HTR-8/SVneo (cell line): ENCODE results near the gene COL6A1.

Experiments
- DNase-seq: peaks from one replicate; pipeline ENCODE4 v3.0.0; 2011; ENCODE audit warnings: low spot score, mixed read lengths; ENCODE audit not compliant: insufficient read length
- FAIRE-seq: peaks from 2 replicates; lab custom pipeline; 2011; peaks lifted over from hg19 to GRCh38; lab: Jason Lieb, UNC

The COL6A1 gene, protein sequence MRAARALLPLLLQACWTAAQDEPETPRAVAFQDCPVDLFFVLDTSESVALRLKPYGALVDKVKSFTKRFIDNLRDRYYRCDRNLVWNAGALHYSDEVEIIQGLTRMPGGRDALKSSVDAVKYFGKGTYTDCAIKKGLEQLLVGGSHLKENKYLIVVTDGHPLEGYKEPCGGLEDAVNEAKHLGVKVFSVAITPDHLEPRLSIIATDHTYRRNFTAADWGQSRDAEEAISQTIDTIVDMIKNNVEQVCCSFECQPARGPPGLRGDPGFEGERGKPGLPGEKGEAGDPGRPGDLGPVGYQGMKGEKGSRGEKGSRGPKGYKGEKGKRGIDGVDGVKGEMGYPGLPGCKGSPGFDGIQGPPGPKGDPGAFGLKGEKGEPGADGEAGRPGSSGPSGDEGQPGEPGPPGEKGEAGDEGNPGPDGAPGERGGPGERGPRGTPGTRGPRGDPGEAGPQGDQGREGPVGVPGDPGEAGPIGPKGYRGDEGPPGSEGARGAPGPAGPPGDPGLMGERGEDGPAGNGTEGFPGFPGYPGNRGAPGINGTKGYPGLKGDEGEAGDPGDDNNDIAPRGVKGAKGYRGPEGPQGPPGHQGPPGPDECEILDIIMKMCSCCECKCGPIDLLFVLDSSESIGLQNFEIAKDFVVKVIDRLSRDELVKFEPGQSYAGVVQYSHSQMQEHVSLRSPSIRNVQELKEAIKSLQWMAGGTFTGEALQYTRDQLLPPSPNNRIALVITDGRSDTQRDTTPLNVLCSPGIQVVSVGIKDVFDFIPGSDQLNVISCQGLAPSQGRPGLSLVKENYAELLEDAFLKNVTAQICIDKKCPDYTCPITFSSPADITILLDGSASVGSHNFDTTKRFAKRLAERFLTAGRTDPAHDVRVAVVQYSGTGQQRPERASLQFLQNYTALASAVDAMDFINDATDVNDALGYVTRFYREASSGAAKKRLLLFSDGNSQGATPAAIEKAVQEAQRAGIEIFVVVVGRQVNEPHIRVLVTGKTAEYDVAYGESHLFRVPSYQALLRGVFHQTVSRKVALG

DNA sequence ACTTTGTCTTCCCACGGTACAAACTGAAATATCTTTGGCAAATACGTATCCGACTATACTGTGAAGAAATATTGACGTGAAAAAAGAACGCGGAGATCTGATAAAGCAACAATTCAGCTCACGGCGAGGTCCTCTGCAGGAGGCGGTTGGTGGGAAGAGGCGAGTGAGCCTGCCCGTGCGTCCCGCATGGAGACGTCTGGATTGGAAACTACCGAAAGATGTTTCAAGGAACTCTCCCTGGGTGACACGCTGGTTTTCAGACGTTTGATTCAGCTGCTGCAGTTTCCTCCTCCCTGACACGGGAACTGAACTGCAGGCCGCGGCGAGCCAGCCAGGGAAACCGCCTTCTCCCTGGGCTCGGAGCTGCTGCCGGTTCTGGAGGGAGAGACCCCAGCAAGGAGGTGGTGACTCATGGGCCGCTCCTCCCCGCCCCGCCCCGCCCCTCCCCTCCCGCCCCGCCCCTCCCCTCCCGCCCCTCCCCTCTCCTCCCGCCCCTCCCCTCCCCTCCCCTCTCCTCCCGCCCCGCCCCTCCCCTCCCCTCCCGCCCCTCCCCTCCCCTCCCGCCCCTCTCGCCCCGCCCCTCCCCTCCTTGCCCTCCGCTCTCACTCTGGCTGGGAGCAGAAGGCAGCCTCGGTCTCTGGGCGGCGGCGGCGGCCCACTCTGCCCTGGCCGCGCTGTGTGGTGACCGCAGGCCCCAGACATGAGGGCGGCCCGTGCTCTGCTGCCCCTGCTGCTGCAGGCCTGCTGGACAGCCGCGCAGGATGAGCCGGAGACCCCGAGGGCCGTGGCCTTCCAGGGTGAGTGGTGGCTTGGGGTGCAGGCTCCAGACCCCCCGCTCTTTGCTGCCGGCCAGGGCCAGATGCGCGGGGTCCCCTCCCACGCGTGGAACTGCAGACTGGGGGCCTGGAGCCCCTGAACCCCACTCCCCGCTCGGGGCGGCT lies at the start of gene COL6A1:
Gene COL6A1 (plus strand): TSS at position 620 of the 941 bp plus-strand sequence. CDS start 81 bp downstream, at position 701.
- FAIRE-seq: peak; percentile 20
- DNase-seq: peak; percentile 93

DNA sequence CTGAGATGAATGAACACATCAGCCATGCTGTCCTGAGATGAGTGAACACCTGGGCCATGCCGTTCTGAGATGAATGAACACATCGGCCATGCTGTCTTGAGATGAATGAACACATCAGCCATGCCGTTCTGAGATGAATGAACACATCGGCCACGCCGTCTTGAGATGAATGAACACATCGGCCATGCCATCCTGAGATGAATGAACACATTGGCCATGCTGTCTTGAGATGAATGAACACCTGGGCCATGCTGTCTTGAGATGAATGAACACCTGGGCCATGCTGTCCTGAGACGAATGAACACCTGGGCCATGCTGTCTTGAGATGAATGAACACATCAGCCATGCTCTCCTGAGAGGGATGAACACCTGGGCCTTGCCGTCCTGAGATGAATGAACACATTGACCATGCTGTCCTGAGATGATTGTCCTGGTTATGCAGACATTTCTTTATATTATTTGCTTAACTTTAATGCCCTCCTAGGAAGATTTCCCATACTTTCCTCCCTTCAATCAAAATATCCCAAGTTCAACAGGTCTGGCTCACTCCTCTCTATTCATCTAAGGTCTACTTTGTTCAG lies 48.6 kb upstream of the COL6A1 start:
- FAIRE-seq (no peak), DNase-seq (no peak)

DNA sequence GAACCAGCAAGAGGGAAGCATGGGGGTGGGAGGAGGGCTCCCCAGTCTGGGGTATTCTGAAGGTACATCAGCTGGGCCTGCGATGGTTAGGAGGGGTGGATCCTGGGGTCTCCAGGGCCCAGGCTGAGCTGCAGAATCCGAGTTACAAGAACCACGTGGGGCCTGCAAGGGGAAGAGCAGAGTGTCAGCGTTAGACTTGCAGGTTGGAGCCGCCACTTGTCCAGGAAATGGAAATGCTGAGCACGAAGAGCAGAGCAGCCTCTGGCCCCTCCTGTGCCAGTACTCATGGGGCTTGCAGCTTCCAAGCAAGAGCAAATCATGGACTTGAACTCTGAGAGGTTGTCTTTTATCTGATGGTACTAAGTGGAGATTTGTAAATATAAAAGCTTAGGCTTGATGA lies 47.5 kb upstream of the COL6A1 start:
- DNase-seq (no peak), FAIRE-seq (no peak)

DNA sequence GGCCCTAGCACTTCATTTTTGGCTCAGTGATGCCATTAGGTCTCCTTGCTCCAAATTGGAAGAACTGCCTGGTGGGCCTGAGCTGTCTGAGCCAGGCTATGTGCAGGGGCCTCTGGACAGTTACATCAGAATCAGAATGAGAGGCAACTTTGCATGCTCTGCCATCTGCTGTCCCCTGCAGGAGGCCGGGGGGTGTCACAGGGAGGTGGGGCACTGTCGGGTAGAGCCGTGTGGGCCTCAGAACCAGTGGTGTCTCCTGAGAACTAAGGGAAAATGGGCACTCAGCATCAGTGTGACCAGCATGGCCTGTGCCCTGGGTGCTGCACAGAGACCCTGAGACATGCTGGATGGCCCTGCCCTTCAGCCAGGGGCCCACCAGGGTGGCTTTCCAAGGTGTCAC lies 47.0 kb upstream of the COL6A1 start:
- no peak for FAIRE-seq
- DNase-seq: no peak

DNA sequence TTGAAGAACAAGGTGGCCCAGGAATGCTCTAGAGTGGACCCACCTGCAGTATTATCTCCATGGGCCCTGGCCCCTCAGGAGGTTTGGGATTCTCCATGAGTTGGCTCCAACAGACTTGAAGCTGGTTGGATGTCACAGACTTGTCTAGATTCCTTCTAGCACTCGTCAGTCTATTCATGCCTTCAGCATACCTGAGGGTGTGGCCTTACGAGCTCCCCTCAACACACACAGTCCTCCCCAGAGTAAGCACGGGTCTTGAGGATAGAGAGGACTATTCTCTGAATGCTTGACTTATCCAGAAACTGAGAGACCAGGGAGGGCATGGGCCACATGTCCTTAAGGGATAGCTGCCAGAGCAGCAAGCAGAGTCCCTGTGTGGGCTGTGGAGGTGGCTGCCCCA lies 45.9 kb upstream of the COL6A1 start:
- FAIRE-seq (peak; percentile 26), DNase-seq (no peak)

DNA sequence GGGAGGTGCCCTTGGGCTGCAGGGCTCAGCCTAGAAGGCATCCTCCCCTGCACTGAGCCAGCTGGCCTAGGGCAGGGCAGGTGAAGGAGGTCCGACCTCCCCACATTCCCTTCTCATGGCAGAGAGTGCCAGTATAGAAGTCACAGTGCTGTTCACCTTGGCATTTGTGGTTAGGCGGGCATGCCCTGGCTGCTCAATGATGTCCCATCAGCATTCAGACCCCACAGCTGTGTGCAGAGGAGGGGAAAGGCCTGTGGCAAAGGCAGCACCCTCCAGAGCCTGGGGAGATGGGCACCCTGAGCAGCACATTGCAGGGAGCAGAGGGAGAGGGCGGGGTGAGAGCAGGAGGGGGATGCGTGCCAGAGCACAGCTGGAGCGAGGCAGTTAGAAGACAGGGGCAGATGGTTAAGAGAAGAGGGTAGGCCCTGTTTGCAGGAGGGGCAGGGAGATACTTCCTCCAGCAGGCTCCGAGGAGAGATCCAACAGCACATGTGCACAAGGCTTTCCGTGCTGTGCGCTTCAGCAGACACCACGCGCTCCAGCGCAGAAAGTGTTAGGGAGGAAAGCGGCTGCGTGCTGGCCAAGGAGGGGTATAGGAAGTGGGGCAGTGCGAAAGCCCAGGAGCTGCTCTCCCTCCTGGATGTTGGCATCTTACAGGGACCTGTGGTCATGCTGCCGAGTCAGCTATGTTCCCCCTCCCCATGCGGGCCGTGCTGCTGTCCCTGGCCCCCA lies 43.7 kb upstream of the COL6A1 start:
- DNase-seq (no peak), FAIRE-seq (no peak)

DNA sequence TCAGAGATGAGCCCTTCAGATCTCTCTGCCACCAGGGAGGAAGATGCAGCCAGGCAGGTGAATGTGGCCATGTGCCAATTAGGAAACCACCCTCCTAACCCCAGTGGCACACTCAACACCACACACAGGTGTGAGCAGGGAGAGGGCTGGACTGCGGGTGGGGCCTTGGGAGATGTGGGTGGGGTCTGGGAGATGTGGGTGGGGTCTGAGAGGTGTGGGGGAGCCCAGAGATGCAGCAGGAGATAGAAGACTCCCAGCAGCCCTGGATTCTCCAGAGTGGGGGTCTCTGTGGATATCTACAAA lies 43.2 kb upstream of the COL6A1 start:
- no peak for FAIRE-seq
- DNase-seq: no peak

DNA sequence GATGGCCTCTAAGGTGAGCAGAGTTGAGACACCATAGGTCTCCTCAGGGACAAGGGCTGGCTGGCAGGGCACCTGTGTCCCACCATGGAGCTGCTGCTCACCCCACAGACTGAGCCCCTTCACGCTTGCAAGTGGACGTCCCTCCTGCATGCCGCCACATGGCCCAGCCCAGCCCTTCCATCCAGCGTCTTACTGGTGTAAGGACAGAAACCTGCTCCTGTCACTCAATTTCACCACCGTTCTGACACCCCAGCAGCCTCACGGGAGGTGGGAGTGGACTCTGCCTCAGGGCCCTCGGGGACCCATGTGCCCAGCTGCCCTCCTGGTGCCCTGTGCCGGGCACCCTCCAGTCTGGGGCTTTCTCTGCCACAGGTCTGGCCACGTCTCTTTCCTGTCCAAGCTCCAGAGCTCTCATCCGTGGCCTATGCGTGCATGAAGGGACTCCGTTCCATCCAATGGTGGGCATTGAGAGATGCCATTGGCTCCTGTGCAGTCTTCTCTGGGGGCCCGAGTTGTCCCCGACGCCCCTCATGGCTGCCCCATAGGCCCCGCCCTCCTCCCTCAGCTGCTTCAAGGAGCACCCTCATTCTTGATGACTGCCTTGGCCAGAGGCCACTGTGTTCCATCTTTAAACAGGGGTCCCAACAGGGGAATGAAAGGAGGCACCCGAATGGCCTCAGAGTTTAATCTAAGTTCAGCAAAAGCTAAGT lies 42.6 kb upstream of the COL6A1 start:
- no peak for DNase-seq
- FAIRE-seq: no peak

DNA sequence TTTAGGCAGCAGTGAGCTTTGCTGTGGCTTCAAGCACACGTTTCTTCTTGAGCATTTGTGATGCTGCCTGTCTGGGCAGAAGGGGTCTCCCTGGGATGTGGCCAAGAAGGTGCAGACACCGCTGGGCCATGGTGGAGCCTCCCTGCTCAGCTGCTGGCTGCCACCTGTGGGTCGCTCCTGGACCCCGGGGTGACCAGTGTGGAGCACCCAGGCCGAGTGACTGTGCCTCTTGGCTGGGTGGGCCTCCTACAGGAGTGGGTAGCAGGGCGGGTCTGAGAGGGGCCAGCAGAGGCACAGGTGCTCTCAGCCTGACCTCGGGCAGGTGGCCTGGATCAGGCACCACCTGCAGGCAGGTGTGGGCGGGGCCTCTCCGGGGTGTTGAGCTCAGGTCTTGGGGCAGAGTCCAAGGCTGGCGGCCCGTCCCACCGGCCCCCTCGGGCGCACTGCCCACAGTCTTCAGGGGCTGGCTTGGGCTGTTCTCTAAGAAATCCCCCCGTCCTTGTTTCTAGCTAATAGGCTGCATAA lies 42.0 kb upstream of the COL6A1 start:
- FAIRE-seq: no peak

DNA sequence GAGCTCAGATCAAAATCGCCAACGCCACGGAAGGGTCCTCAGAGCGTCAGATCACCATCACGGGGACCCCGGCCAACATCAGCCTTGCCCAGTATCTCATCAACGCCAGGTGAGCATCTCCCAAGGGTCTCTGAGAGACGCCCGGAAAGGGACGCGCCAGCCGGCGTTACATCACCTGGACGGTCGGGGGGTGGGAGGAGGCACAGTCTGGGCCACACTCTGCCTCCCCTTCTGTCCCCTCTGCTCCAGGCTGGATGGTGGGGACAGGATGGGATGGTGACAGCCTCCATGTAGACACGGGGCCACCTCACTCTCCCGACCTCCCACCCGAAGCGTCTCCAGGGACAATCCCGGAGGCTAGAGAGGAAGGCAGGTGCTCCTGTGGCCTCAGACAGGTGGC lies 41.5 kb upstream of the COL6A1 start:
- FAIRE-seq (no peak), DNase-seq (no peak)

More for the DNA sequence above, 42.0 kb upstream of the COL6A1 start:
- no peak for DNase-seq

DNA sequence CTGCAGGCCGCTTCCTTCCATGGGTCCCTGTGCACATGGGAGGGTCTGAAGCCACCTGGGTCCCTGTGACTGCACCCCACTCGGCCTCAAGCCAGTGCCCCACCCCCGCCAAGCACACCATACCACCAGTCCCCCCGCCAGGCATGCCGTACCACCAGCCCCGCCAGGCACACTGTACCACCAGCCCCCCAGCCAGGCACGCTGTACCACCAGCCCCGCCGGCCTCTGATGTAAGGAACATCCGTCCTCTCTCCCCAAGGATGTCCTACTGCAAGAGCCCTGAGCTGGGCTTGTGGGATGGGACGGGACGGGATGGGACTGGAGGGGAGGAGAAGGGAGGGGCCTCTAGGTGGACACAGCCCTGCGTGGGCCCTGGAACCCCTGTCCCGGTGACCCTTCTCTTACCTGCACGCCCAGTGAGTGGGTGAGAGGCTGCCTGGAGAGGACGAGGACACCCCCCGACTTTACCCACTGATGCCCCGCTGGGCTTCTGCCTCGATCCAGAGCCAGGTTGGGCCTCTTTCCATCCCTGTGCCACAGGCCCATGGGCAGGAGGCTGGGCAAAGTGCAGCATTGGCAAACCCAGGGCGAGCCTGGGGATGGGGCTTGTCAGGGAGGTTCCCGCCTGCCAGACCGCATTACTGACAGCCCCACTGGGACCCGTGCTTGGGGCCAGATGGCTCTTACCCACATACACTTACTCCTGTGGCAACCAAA lies 40.8 kb upstream of the COL6A1 start:
- FAIRE-seq (no peak), DNase-seq (no peak)

DNA sequence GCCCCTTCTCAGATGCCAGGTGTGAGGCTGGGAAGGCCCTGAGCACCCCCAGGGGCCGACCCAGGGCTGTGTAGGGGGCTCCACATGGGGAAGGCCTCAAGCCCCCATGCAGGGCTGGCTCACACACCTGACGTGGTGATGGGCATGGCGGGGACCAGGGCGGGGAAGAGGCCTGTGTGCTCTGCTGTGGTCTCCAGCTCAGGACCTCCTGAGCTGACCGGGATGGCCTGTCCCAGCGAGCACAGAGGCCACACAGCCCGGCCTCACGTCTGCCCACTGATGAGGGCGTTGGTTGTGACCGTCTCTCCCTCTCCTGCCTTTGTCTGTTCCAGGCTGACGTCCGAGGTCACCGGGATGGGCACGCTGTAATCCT lies 40.2 kb upstream of the COL6A1 start:
- DNase-seq (no peak), FAIRE-seq (no peak)

DNA sequence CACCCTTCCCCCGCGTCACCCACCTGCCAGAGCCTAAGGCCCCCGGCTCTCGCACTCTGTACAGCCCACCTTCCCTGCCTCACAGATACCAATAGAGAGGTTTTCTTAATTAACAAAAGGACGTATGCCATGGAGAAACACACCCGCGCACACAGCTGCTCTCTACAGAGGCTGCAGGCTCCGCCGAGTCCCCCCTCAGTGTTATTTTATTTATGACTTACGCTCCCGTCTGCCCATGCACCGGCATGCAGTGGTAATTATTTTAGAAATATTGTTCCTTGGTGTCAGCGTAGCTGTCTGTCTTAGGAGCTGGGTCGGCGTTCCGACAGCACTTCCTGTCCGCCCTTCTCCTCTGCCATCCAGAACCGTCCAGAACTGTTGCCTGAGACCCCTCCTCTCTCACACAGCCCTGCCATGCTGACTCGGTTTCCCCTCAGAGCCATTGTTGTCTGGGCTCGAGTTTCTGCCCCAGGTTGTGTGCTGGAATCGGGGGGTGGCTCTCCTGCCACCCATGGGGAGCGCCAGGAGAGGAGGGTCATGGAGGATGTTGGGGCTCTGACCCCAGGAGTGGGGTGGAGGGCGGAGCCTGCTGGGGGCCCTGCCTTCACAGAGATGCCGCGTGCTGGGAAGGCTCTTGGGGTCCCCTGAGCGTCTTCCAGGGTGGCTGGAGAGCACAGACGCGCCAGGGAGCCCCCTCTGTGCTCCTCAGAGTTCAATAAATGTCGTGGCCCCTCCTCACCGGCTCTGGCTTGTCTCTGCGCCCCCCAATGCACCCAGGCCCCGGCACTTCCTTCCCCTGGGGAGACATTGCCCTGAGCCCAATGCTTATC lies 39.6 kb upstream of the COL6A1 start:
- DNase-seq (no peak), FAIRE-seq (no peak)

DNA sequence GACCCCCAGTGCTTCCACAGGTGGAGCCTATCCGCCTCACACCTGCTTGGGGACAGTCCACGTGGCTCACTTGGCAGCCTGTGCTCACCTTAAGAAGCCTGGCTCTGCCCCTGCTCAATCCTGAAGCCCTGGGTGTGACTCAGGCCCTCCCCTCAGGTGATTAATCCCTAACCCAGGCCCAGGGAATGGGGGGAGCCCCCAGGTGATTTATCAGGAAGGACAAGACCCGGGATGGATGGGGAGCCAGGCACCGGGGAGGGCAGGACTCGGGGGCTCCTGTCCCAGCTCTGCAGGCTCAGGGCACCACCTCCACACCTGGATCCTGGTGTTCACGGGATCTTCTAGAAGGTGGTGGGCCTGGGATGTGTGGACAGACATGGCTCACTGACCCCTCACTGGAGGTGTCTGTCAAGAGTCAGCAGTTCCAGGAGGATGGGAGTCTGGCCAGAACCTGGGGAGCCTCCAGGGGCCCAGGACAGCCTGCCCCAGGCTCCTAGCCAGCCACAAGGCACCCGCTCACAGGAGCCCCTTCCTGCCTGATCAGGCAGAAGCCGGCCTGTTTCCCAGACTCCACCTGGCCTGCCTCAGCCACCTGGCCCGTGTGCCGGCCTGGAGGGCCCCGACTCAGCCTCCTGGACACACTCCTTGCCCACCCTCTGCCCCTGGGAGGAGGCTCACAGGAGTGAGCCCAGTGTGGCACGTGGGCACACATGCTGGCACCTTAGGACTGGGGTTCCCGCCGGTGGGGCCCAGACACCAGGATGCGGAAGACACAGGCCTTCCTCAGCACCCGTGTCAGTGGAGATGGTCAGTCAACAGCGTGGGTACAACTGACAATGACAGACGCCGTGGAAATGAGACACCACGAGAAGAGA lies 38.6 kb upstream of the COL6A1 start:
- DNase-seq (no peak), FAIRE-seq (no peak)

DNA sequence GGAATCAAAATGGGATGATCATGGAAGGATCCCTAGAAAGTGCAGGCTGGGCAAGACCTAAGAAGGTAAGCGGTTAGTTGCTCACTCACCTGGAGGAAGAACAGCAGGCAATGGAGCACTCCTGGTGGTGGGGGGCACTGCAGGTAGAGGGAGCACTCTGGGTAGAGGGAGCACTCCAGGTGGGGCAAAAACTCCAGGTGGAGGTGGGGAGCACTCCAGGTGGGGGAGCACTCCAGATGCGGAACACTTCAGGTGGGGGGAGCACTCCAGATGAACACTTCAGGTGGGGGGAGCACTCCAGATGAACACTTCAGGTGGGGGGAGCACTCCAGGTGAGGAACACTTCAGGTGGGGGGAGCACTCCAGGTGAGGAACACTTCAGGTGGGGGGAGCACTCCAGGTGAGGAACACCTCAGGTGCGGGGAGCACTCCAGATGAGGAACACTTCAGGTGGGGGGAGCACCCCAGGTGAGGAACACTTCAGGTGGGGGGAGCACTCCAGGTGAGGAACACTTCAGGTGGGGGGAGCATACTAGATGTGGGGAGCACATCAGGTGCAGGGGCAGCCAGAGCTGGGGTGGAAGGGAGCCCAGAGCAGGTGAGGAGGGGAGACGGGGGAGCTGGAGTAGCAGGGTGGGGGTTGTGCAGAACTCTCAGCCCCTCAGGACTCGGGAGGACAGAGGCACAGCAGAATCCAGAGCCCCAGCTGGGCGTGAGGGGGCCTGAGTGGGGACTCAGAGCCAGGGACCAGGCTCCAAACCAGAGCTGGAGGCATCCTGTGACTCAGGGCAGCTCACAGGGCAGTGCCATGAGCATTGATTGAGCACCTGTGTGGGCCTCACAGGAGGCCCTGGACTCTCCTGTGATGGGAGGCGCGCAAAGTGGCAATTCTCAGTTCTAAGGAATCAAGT lies 37.7 kb upstream of the COL6A1 start:
- FAIRE-seq (no peak), DNase-seq (no peak)
